ENCODE results near the gene RGL1. TPM values are rescaled to one million over a fixed set of nuclear protein-coding genes. Genes with fewer than 3 reads are reported as not detected.

Gene RGL1
- total RNA-seq, 1 donor from 2014 or later: 20.9 TPM

- Mint-ChIP-seq H3K36me3 (ENCODE audit: low read depth) (peaks cover 12% of the 10 kb centered on the region), H3K9me3 (ENCODE audit: low read depth) (peaks cover 16% of the 10 kb centered on the region)
Observed at GRCh38 chr1:183773482-183774274, 31.2 kb upstream of the RGL1 start.

GRCh38 chr1:183774938-183775337, 30.0 kb upstream of the RGL1 start:
- Mint-ChIP-seq H3K27me3 (ENCODE audit: low read depth) (no peaks in the 10 kb centered on the region), H3K9me3 (ENCODE audit: low read depth) (peaks cover 16% of the 10 kb centered on the region), H3K27ac (ENCODE audit: unreplicated experiment) (no peak overlapping the region), H3K36me3 (ENCODE audit: low read depth) (peaks cover 12% of the 10 kb centered on the region), H3K4me1 (ENCODE audit: low read depth) (peaks cover 18% of the 10 kb centered on the region), H3K4me3 (ENCODE audit: unreplicated experiment) (no peak overlapping the region)
- TF ChIP-seq CTCF (IDR thresholded peaks at IDR 0.05): no peak
- no peak for DNase-seq (ENCODE audit: low spot score)

More at GRCh38 chr1:183773482-183774274, 31.2 kb upstream of the RGL1 start:
- Mint-ChIP-seq H3K27ac (ENCODE audit: unreplicated experiment) (no peak overlapping the region), H3K4me1 (ENCODE audit: low read depth) (peaks cover 18% of the 10 kb centered on the region), H3K27me3 (ENCODE audit: low read depth) (no peaks in the 10 kb centered on the region), H3K4me3 (ENCODE audit: unreplicated experiment) (no peak overlapping the region)
- DNase-seq (ENCODE audit: low spot score): no peak
- no peak for TF ChIP-seq CTCF (IDR thresholded peaks at IDR 0.05)

GRCh38 chr1:183776731-183777130, 28.2 kb upstream of the RGL1 start:
- H3K4me3 Mint-ChIP-seq (ENCODE audit: unreplicated experiment): no peak overlapping the region
- no peaks in the 10 kb centered on the region for H3K27me3 Mint-ChIP-seq (ENCODE audit: low read depth)
- no peak overlapping the region for H3K27ac Mint-ChIP-seq (ENCODE audit: unreplicated experiment)
- DNase-seq (ENCODE audit: low spot score): no peak
- H3K36me3 Mint-ChIP-seq (ENCODE audit: low read depth): peaks cover 11% of the 10 kb centered on the region
- H3K9me3 Mint-ChIP-seq (ENCODE audit: low read depth): peaks cover 9% of the 10 kb centered on the region
- peaks cover 18% of the 10 kb centered on the region for H3K4me1 Mint-ChIP-seq (ENCODE audit: low read depth)
- no peak for TF ChIP-seq CTCF (IDR thresholded peaks at IDR 0.05)

GRCh38 chr1:183777328-183777727, 27.6 kb upstream of the RGL1 start:
- Mint-ChIP-seq H3K9me3 (ENCODE audit: low read depth) (peaks cover 9% of the 10 kb centered on the region), H3K4me3 (ENCODE audit: unreplicated experiment) (no peak overlapping the region), H3K27me3 (ENCODE audit: low read depth) (no peaks in the 10 kb centered on the region), H3K27ac (ENCODE audit: unreplicated experiment) (no peak overlapping the region), H3K4me1 (ENCODE audit: low read depth) (peaks cover 22% of the 10 kb centered on the region), H3K36me3 (ENCODE audit: low read depth) (peaks cover 11% of the 10 kb centered on the region)
- DNase-seq (ENCODE audit: low spot score): no peak
- no peak for TF ChIP-seq CTCF (IDR thresholded peaks at IDR 0.05)

- no peak for DNase-seq (ENCODE audit: low spot score)
- no peak overlapping the region for H3K4me3 Mint-ChIP-seq (ENCODE audit: unreplicated experiment)
- H3K27me3 Mint-ChIP-seq (ENCODE audit: low read depth): no peaks in the 10 kb centered on the region
- no peak overlapping the region for H3K27ac Mint-ChIP-seq (ENCODE audit: unreplicated experiment)
- H3K36me3 Mint-ChIP-seq (ENCODE audit: low read depth): peaks cover 9% of the 10 kb centered on the region
- no peak for TF ChIP-seq CTCF (IDR thresholded peaks at IDR 0.05)
- peaks cover 9% of the 10 kb centered on the region for H3K9me3 Mint-ChIP-seq (ENCODE audit: low read depth)
- peaks cover 27% of the 10 kb centered on the region for H3K4me1 Mint-ChIP-seq (ENCODE audit: low read depth)
Observed at GRCh38 chr1:183778045-183778444, 26.9 kb upstream of the RGL1 start.

All from chondrocyte (in vitro differentiated cells).